Breast epithelium (tissue), 4 donors: ENCODE data around the gene HLA-DMB. TPM values are rescaled to one million over a fixed set of nuclear protein-coding genes. Genes with fewer than 3 reads are reported as not detected.

Experiments used
- DNase-seq, 2 donors: peaks; one replicate each; pipeline ENCODE4 v3.0.0-alpha.2; 2019; ENCODE audit warnings: low spot score in 2 of 2
- H3K27ac ChIP-seq, 2 donors: fragments of 200-600 bp; sonication (generic) in 1 of 2; one replicate each; pipeline ENCODE4 v1.5.1; 2016 to 2019; ENCODE audit warnings: mild to moderate bottlenecking in 1 of 2
- H3K27me3 ChIP-seq, 2 donors: fragments of 200-600 bp; sonication (generic) in 1 of 2; one replicate each; pipeline versions ENCODE4 v1.5.1 to v1.6.0; 2017 to 2019; ENCODE audit warnings: control low read depth in 1 of 2, mild to moderate bottlenecking in 1 of 2
- H3K36me3 ChIP-seq: fragments of 200-600 bp; one replicate; pipeline ENCODE4 v1.5.1; 2019
- H3K4me1 ChIP-seq, 2 donors: fragments of 200-600 bp; sonication (generic); one replicate each; pipeline ENCODE4 v1.5.1; 2016 to 2019; ENCODE audit warnings: control low read depth in 1 of 2
- H3K4me3 ChIP-seq, 3 donors: fragments of 200-600 bp; sonication (generic); 1 replicate in 2 of 3; 2 replicates in 1 of 3; pipeline ENCODE4 v1.5.1; 2016 to 2019; ENCODE audit warnings: mild to moderate bottlenecking in 3 of 3, moderate library complexity in 2 of 3
- H3K9me3 ChIP-seq, 2 donors: fragments of 200-600 bp; sonication (generic) in 1 of 2; one replicate each; pipeline ENCODE4 v1.5.1; 2016 to 2019; ENCODE audit warnings: control low read depth in 1 of 2
- CTCF ChIP-seq, 3 donors: fragments of 450-650 bp; IDR thresholded peaks; one replicate each; pipeline ENCODE4 v1.5.1; 2016 to 2017; ENCODE audit warnings: antibody characterized with exemption in 3 of 3, mild to moderate bottlenecking in 3 of 3, moderate library complexity in 3 of 3
- POLR2A ChIP-seq: fragments of 450-650 bp; IDR thresholded peaks from one replicate; pipeline ENCODE4 v1.6.1; 2016; ENCODE audit warnings: antibody characterized with exemption, mild to moderate bottlenecking, moderate library complexity
- POLR2AphosphoS5 ChIP-seq, 3 donors: sonication (generic); formaldehyde crosslinking; IDR thresholded peaks; one replicate each; pipeline ENCODE4 v1.6.1; 2017; ENCODE audit warnings: antibody characterized with exemption in 3 of 3
- intact Hi-C: fragments of 100-400 bp; cut with DNase I; formaldehyde crosslinking; loops from one replicate; pipeline ENCODE4 v1.15.1; 2023; ENCODE audit warnings: low total_unique reads
- total RNA-seq, 3 donors: library from RNA; depleted of rRNA; stranded (reverse); fragments of >200 nt; gene quantifications; one replicate each; pipeline ENCODE4 v1.1.0, GENCODE V29; 2016

HLA-DMB gene
- total RNA-seq, 3 donors from 2014 or later, result 16.4 to 52.0 (median 34.6) TPM

- no peak overlapping the region for H3K4me3 ChIP-seq
- no peaks in the 10 kb centered on the region for H3K27me3 ChIP-seq
- TF ChIP-seq POLR2A (no peak), POLR2AphosphoS5 (IDR thresholded peaks at IDR 0.05) (no peak), CTCF (IDR thresholded peaks at IDR 0.05) (peak; percentile 45 to 73 (median 68))
- no peaks in the 10 kb centered on the region for H3K9me3 ChIP-seq
- H3K27ac ChIP-seq, result no peak overlapping the region
- H3K36me3 ChIP-seq, result no peaks in the 10 kb centered on the region
- no peaks in the 10 kb centered on the region for H3K4me1 ChIP-seq
- no peak for DNase-seq
- intact Hi-C loops, result loop anchor here (10.0 kb wide), 1 partner anchor 69 kb away; the partner anchor contains the start of gene HLA-DMA
Measured at GRCh38 chr6:32885698-32886286, 55.0 kb downstream of the HLA-DMB start.

Other genes with a start within 250 kb of the HLA-DMB start
- gene HLA-DQA2, start 199.6 kb downstream of the HLA-DMB start, total RNA-seq, result 1 to 10 TPM in 2 of 3 donors, under 1 TPM in 1; 0.48 to 2.0 (median 2.0) TPM
- gene HLA-DQB2, start 177.5 kb downstream of the HLA-DMB start, total RNA-seq, result 1 to 10 TPM; 1.3 to 1.6 (median 1.5) TPM
- gene HLA-DOB, start 124.0 kb downstream of the HLA-DMB start, total RNA-seq, result 1 to 10 TPM in 2 of 3 donors, not detected in 1; 1.5 to 2.0 TPM
- gene TAP2, start 102.3 kb downstream of the HLA-DMB start, total RNA-seq, result 10 to 100 TPM in 1 of 3 donors, 1 to 10 TPM in 2; 7.7 to 18.0 (median 9.5) TPM
- 10 to 100 TPM; 36.0 to 47.3 (median 44.9) TPM for gene PSMB8, start 97.0 kb downstream of the HLA-DMB start, total RNA-seq
- 10 to 100 TPM; 24.2 to 40.6 (median 28.7) TPM for gene TAP1, start 87.3 kb downstream of the HLA-DMB start, total RNA-seq
- gene PSMB9, start 86.8 kb downstream of the HLA-DMB start, total RNA-seq, result 10 to 100 TPM; 16.8 to 25.9 (median 19.2) TPM
- gene HLA-DMA, start 12.1 kb upstream of the HLA-DMB start, total RNA-seq, result 10 to 100 TPM; 28.5 to 41.9 (median 30.9) TPM
- gene BRD2, start 27.6 kb upstream of the HLA-DMB start, total RNA-seq, result 100 to 1,000 TPM; 111 to 159 (median 122) TPM
- gene HLA-DOA, start 68.6 kb upstream of the HLA-DMB start, total RNA-seq, result 1 to 10 TPM; 2.1 to 5.7 (median 3.3) TPM
- 100 to 1,000 TPM in 1 of 3 donors, 10 to 100 TPM in 2; 51.8 to 116 (median 75.4) TPM for gene HLA-DPA1, start 132.6 kb upstream of the HLA-DMB start, total RNA-seq
- 10 to 100 TPM; 56.5 to 80.3 (median 58.2) TPM for gene HLA-DPB1, start 135.0 kb upstream of the HLA-DMB start, total RNA-seq